Motor neuron (in vitro differentiated cells): Measurements from ENCODE around the gene SGSH. TPM values are rescaled to one million over a fixed set of nuclear protein-coding genes. Genes with fewer than 3 reads are reported as not detected.

Source experiments
- ATAC-seq, 8 experiments: fragments of 200-7000 bp; cut with Tn5 transposase; replicated peaks in 6 of 8; 2 replicates each; pipeline ENCODE4 v1.8.0; 2021; ENCODE audit warnings: mild to moderate bottlenecking in 8 of 8, moderate library complexity in 8 of 8
- H3K27ac ChIP-seq, 2 donors: fragments of 250-450 bp; sonication (Bioruptor Pico); 2 replicates each; pipeline ENCODE4 v1.9.0; 2021; ENCODE audit warnings: antibody characterized with exemption in 2 of 2, mild to moderate bottlenecking in 2 of 2, moderate library complexity in 1 of 2
- H3K4me1 ChIP-seq, 2 donors: fragments of 250-450 bp; sonication (Bioruptor Pico); replicated peaks in 1 of 2; 2 replicates each; pipeline ENCODE4 v1.6.1; 2021; ENCODE audit warnings: antibody characterized with exemption in 2 of 2, mild to moderate bottlenecking in 2 of 2, moderate library complexity in 1 of 2
- H3K4me3 ChIP-seq, 5 donors: fragments of 250-450 bp; sonication (Bioruptor Pico); 2 replicates each; pipeline ENCODE4 v1.9.0; 2021; ENCODE audit warnings: antibody characterized with exemption in 5 of 5, mild to moderate bottlenecking in 5 of 5, moderate library complexity in 4 of 5
- WGBS, 10 experiments: fragments of 450-650 bp; shearing (Covaris generic); methylation state at CpG; one replicate each; pipeline ENCODE4 v1.0.0; 2022; 5-methylcytosine and 5-hydroxymethylcytosine counted together
- in situ Hi-C, 9 experiments: fragments of 400-800 bp; cut with MboI; loops; one replicate each; pipeline ENCODE4 v1.15.0; 2021; ENCODE audit warnings: low sequenced_read_pairs in 9 of 9, low pct_unique_long_range_greater_than_20kb in 2 of 9; ENCODE audit not compliant: unreplicated experiment in 9 of 9
- total RNA-seq, 8 experiments: library from RNA; unstranded; fragments of 300-600 nt; gene quantifications; 2 replicates each; pipeline versions ENCODE4 v1.2.3 to v1.2.4, GENCODE V29; 2022

Gene SGSH
- 10 to 100 TPM in 5 of 8 experiments, 1 to 10 TPM in 3; 5.5 to 56.6 (median 11.2) TPM for total RNA-seq

DNA sequence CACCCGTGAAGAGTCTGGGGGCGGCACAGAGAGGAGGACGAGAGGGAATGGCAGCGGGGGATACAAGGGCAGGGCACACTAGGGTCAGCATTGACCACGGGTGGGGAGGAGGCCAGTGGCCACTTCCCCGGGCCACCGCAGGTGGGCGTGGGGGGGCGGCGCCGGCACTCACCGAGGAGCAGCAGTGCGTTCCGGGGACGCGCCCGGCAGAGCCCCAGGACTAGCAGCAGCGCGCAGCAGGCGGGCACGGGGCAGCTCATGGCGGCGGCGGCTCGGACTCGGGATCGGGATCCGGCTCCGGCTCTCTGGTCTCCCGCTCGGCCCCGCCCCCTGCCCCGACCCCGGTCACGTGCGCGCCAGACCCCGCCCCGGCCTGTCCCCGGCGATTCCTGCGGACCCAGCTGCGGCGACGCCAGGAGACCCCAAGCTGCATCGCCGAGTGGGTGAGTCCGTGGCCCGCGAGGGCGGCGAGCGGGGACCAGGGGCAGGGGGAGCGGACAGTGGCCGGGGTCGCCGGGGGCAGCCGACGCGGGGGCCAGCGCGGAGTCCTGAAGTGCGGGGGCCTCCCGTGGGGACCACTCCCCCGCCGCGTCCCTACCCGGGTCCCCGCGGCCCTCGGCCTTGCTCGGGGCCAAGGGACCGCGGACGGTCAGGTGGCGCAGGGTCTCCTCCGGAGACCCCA is at the start of gene SGSH, which contains the start of gene SLC26A11:
Gene SGSH, minus strand, starts transcription at position 280 of the 682 bp plus-strand sequence. Its CDS starts 20 bp downstream, at position 260.
Gene SLC26A11, plus strand, starts transcription at position 374 of the 682 bp plus-strand sequence. CDS start 1,134 bp downstream, outside the sequence.
- no CpG with 5 or more reads among the region's 77 CpGs for WGBS, 10 experiments
- peak; percentile 71 to 90 (median 84) for ATAC-seq
- peak within 1 kb of the TSS; percentile 70 to 98 (median 78) for H3K4me3 ChIP-seq
- peaks cover 10 to 12% of the 10 kb centered on the region in 2 donors for H3K4me1 ChIP-seq
- in situ Hi-C loops: no loop called here
- peak within 1 kb of the TSS; percentile 51 to 57 for H3K27ac ChIP-seq

DNA sequence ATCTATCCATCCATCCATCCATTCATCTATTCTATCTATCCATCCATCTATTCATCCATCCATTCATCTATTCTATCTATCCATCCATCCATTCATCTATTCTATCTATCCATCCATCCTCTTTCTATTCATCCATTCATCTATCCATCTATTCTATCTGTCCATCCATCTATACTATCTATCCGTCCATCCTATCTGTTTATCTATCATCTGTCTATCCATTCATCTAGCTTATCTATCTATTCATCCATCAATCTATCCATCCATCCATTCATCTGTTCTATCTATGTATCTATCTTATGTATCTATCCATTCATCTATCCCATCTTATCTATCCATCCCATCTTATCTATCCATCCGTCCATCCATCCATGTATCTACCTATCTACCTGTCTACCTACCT is 49.3 kb upstream of the SGSH start:
- Histone ChIP-seq H3K27ac (no peak overlapping the region), H3K4me3 (no peak overlapping the region), H3K4me1 (peaks cover 9 to 11% of the 10 kb centered on the region in 2 donors)
- no peak for ATAC-seq
- in situ Hi-C loops: no loop called here
- WGBS, 10 experiments: 86 to 100% (median 94%) methylated on average over 1 to 2 of the region's 2 CpGs

DNA sequence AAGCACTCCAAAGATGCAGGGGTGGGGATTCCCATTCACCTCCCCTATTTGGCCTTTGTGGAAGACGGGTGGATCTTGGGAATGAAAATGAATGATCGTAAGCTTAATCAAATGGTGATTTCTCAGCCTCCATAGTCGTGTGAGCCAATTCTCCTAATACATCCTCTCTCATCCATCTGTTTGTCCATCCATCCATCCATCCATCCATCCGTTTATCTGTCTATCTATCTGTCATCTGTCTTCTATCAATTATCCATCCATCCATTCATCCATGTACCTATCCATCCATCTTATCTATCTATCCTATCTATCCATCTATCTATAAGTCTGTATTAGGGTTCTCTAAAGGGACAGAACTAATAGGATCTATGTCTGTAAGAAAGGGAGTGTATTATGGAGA is 48.3 kb upstream of the SGSH start:
- 27 to 88% (median 80%) methylated on average over 1 to 4 of the region's 4 CpGs; no CpG with 5 or more reads in 1 of the 10 experiments for WGBS, 10 experiments
- Histone ChIP-seq H3K4me3 (no peak overlapping the region), H3K4me1 (peaks cover 16 to 20% of the 10 kb centered on the region in 2 donors), H3K27ac (no peak overlapping the region)
- in situ Hi-C loops: no loop called here
- no peak for ATAC-seq

DNA sequence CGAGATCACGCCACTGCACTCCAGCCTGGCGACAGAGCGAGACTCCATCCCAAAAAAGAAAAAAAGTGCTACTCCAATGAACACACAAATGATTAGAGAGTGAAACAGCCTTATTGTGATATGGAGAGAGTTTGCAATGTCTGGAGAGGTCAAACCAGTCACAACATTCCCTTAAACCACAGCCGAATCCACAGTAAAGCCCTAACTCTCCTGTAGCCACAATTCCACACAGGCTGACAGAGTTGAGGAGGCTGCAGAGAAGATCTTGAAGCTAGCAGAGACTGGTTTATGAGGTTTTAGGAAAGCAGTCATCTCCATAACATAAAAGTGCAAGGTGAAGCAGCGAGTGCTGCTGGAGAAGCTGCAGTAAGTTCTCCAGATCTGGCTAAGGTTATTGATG is 47.3 kb upstream of the SGSH start:
- no peak for ATAC-seq
- WGBS, 10 experiments: 80 to 100% (median 100%) methylated on average over 1 to 6 of the region's 6 CpGs; no CpG with 5 or more reads in 3 of the 10 experiments
- Histone ChIP-seq H3K27ac (no peak overlapping the region), H3K4me3 (no peak overlapping the region), H3K4me1 (peaks cover 26 to 30% of the 10 kb centered on the region in 2 donors)
- in situ Hi-C loops: no loop called here

DNA sequence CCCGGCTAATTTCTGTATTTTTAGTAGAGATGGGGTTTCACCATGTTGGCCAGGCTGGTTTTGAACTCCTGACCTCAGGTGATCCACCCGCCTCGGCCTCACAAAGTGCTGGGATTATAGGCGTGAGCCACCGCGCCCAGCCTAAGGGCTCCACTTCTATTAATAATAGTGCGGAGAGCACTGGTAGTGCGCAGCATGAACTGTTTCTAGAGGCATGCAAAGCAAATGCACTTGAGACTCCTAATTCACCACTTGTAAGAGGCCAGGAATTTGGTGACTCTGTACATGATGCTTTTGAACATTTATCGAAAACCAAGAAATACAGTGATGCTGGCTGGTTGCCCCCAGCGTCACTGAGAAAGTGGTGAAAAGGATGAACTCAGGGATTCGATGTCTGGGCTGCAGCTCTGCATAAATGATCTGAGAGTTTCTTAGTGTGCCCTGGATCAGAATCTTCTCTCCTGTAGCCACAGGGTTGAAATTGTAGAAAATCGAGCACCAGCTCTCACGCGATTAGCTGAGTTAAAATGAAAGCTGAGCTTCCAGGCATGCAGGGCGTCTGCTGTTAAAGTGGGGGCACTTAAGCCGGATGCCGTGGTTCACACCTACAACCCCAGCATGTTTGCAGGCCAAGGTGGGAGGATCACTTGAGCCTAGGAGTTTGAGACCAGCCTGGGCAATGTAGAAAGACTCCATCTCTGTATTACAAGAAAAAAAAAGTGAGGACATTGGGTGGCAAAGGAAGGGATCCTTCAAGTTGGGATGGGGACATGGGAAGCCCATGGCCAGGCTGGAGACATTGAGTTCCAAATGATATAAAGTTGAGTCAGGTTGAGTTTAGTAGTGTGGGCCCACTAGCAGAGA is 45.3 kb upstream of the SGSH start:
- no peak for ATAC-seq
- 90 to 98% (median 96%) methylated on average over 4 to 14 of the region's 17 CpGs; no CpG with 5 or more reads in 4 of the 10 experiments for WGBS, 10 experiments
- Histone ChIP-seq H3K4me3 (no peak overlapping the region), H3K27ac (no peak overlapping the region), H3K4me1 (peaks cover 30 to 35% of the 10 kb centered on the region in 2 donors)
- in situ Hi-C loops: no loop called here

DNA sequence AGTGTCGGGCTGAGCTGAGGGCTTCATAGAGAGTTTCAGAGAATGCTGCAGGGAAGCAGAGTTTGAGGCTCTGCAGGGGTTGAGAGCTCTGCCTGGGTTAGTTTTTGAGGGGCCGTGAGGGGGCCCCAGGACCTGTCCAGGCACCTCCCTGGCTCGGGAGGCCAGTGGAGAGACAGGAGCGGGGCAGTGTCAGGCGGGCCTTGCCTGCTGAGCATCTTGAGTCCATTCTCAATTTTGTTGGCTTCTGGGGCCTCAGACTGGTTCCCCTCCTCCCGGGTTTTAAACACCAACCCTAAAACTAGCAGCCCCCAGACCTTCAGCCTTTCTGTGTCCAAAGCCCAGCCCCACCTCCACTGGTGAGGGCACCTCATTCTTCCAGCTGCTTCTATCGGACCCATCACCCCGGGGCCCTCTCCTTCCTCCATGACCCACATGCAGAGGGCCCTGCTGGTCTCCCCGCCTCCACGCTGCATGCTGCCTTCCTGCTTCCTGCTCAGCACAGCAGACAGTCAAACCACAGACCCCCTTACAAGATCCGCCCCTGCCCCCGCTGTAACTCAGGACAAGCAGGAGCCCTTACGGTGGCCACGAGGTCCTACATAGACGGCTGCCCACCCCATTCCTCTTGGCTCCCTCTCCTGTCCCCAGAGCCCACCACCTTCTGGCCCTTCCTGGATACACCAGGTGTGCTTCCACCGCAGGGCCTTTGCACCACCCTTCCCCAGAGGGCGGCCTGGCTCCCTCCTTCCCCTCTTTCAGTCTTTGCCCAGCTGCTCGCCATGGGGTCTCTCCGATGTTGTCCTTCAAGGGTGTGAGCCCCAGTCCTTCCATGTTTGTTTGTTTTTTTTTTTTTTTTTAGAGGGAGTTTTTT is 44.3 kb upstream of the SGSH start:
- H3K27ac ChIP-seq: no peak overlapping the region
- no peak overlapping the region for H3K4me3 ChIP-seq
- WGBS, 10 experiments: 80 to 100% (median 97%) methylated on average over 1 to 10 of the region's 19 CpGs; no CpG with 5 or more reads in 2 of the 10 experiments
- in situ Hi-C loops: no loop called here
- peaks cover 23 to 27% of the 10 kb centered on the region in 2 donors for H3K4me1 ChIP-seq
- no peak for ATAC-seq

DNA sequence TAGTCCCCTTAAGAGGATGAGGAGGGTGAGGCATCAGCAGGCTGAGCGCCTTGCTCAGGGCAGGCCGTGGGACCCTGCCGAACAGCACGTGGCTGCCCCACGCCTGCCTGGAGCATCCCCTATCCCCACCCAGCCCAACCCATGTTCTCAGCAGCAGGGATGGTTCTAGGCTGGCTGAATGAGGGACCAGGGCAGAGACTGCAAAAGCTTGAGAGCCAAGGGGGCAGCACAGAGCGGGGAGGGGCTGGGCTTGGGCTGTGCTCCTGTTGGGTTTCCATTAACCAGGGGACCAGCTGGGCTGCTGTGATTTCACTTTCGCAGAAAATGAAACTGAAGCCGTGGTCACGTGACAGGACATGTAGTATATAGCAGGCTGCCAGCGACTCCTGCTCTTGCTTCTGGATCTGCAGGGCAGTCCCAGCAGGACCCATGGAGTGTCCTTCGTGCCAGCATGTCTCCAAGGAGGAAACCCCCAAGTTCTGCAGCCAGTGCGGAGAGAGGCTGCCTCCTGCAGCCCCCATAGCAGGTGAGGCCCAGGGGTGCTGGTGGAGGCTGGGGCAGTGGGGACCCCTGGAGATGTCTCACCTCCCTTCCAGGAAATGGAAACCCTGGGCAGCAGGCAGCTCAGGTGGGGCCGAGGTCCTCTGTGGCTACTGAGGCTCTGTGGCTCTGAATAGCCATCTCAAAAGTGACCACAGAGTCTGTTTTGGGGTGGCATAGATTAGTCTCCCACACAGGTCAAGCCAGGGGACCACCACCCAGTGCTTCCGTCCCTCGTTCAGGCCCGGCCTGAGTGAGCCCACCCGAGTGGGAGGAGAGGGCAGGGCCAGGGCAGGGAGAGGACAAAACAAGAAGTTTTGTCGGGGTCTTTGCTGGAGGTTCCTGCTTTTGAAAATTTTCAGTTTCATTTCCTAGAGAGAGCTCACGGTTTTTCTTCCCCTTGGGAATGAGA is 43.4 kb upstream of the SGSH start:
- peak overlapping the region; percentile 59 to 80 for H3K27ac ChIP-seq

DNA sequence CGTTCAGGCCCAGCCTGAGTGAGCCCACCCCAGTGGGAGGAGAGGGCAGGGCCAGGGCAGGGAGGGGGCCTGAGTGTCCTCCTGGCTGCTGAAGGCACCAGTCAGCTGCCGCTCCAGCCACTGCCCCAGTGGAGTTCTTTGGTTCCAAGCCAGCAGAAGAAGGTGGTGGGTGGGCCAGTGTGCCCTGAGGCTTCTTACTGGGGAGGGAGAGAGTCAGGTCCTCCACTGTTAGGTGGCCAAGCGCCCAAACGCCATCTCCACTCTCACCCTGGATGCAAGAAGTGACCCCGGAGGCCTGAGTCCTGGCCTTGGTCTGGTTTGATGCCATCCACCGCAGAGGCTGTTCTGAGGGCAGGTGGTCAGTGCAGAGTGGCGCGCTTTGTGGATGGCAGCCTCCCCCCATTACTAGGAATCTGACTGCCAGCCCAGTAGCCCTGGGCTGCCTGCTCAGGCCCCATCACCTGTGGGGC is 42.7 kb upstream of the SGSH start:
- 0 to 93% (median 69%) methylated on average over 1 to 4 of the region's 8 CpGs; no CpG with 5 or more reads in 6 of the 10 experiments for WGBS, 10 experiments
- in situ Hi-C loops: no loop called here
- Histone ChIP-seq H3K4me1 (peaks cover 27 to 29% of the 10 kb centered on the region in 2 donors), H3K4me3 (peak overlapping the region in 1 of 5 donors; percentile 4), H3K27ac (peak overlapping the region; percentile 37 to 80)
- peak in 1 of 8 experiments; percentile 0 for ATAC-seq

More for the DNA sequence above, 43.4 kb upstream of the SGSH start:
- WGBS, 10 experiments: 0 to 77% (median 46%) methylated on average over 1 to 7 of the region's 19 CpGs; no CpG with 5 or more reads in 6 of the 10 experiments
- H3K4me3 ChIP-seq: no peak overlapping the region
- peak; percentile 18 to 61 (median 32) for ATAC-seq
- in situ Hi-C loops: no loop called here
- H3K4me1 ChIP-seq: peaks cover 23 to 27% of the 10 kb centered on the region in 2 donors

DNA sequence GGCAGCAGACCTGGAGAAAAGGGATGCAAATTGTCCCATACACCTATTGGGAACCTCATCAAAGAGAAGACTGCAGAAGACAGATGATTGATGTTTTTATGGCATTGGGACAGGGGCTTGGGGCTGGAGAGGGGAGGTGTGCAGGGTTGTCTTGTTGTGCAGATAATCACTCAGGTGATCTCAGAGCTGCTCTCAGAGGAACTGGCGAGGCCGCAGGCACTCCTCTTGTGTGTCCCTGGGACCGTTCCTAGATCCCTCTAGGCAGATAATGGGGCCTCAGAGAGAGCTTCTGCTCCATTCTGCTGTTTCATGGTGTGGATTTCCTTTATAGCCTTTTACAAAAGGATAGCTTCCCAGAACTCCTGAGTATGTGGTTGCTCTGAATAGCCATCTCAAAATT is 42.2 kb upstream of the SGSH start:
- WGBS, 10 experiments: 56 to 86% (median 60%) methylated on average over 1 to 3 of the region's 3 CpGs; no CpG with 5 or more reads in 7 of the 10 experiments
- H3K27ac ChIP-seq: peak overlapping the region in 1 of 2 donors; percentile 80
- peaks cover 27 to 29% of the 10 kb centered on the region in 2 donors for H3K4me1 ChIP-seq
- peak overlapping the region in 2 of 5 donors; percentile 4 to 68 for H3K4me3 ChIP-seq
- ATAC-seq: no peak
- in situ Hi-C loops: no loop called here

DNA sequence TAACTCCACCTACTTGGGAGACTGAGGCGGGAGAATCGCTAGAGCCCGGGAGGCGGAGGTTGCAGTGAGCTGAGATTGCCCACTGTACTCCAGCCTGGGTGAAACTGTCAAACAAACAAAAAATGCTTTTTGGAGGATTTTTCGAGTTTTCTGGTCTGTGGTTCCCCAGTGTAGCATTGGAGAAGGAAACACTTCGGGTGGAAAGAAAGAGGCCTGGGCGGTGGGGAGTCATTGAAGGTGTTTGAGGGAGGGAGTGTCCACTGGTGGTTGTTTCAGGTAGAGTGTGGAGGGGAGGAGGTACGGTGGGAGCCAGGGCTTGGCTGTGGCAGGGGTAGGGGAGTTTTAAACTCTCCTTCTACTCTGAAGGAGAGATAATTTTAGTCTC is 41.8 kb upstream of the SGSH start:
- Histone ChIP-seq H3K4me1 (peaks cover 28 to 29% of the 10 kb centered on the region in 2 donors), H3K4me3 (peak overlapping the region in 4 of 5 donors; percentile 49 to 83 (median 69)), H3K27ac (peak overlapping the region in 1 of 2 donors; percentile 87)
- no peak for ATAC-seq
- in situ Hi-C loops: no loop called here
- WGBS, 10 experiments: 17 to 57% (median 38%) methylated on average over 1 to 8 of the region's 8 CpGs

DNA sequence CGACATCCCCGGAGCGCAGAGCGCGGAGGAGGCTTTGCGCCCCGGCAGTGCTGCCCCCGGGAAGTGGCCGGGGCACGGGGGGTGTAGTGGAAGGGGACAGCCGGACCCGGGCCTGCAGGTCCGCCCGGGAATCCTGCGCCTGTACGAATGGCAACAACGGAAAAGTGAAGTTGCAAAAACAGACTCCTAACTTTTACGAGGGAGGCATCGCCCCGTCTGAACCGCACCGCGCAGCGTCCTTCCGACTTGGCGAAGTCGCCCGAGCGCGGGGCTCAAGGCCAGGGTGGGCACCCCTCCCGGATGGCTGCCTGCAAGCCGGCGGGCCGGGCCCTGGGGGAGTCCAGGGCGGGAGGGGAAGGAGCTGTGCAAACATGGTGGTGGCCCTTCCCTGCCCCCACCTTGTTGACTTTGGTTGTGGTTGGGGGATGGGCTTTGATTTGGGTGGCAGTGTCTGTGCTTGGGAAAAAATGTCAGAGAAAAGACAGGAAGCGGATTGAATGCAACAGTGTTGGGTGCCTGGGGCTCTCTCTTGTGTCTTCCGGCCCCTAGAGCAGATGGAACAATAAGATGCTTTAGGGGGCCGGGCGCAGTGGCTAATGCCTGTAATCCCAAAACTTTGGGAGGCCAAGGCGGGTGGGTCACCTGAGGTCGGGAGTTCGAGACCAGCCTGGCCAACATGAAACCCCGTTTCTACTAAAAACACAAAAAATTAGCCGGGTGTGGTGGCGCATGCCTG is 41.2 kb upstream of the SGSH start:
- in situ Hi-C loops: no loop called here
- WGBS, 10 experiments: 0 to 26% (median 2%) methylated on average over 1 to 9 of the region's 45 CpGs; no CpG with 5 or more reads in 4 of the 10 experiments

More for the DNA sequence above, 41.2 kb upstream of the SGSH start:
- Histone ChIP-seq H3K4me1 (peaks cover 29 to 31% of the 10 kb centered on the region in 2 donors), H3K4me3 (peak overlapping the region; percentile 41 to 83 (median 68)), H3K27ac (peak overlapping the region; percentile 49 to 87)
- ATAC-seq: peak; percentile 1 to 20 (median 16)
